DOHH2 (cell line): Measurements from ENCODE around the gene GP2.

ENCODE experiments used
- CTCF ChIP-seq: fragments of 200-600 bp; sonication (generic); IDR thresholded peaks from one replicate; pipeline ENCODE4 v1.5.1; 2014; ENCODE audit warnings: antibody characterized with exemption, mild to moderate bottlenecking, low read depth, low read length; ENCODE audit not compliant: poor library complexity, severe bottlenecking
- EZH2phosphoT487 ChIP-seq: fragments of 200-600 bp; sonication (generic); IDR thresholded peaks from 2 replicates; pipeline ENCODE4 v1.6.1; 2017; ENCODE audit warnings: borderline replicate concordance, mild to moderate bottlenecking, antibody characterized with exemption, low read length, moderate library complexity, mixed read lengths

GRCh38 chr16:20317117-20317516 lies 10.2 kb downstream of the GP2 start:
- TF ChIP-seq CTCF (no peak), EZH2phosphoT487 (no peak)
